ENCODE results near the gene FOXD4. TPM values are rescaled to one million over a fixed set of nuclear protein-coding genes. Genes with fewer than 3 reads are reported as not detected.

The FOXD4 gene
- 0.17 TPM in 1 of 2 replicates, not detected in the other for total RNA-seq

DNA sequence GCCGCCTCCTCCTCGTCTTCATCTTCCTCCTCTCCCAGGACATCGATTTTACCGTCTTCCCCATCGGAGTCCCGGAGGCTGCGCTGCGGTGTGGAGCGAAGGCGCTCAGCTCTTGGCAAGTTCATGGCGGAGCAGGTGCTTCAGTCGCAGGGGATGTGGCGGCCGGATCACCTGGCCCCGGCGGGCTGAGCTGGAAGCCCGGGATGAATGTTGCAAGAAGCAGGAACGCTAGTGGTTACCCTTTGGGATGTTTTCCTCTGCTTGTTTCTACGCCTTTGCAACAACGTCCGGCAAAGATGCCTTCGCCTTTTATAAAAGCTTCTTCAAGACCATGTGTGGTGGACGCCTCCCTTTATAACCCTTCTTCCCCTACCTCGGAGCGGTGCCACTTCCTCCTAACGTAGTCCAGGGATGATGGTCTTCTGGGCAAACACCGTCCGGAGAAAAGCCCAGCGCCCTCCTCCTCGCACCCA, at the start of gene FOXD4:
TSS of gene FOXD4 (minus strand) at position 423 of the 473 bp plus-strand sequence. CDS start at position 125, 298 bp downstream.

Other genes with a start within 250 kb of the FOXD4 start
- gene WASHC1, start 89.0 kb downstream of the FOXD4 start, total RNA-seq, result 5.4 and 10.3 TPM in 2 replicates
- 12.1 and 50.9 TPM in 2 replicates for gene ZNG1A, start 60.6 kb upstream of the FOXD4 start, total RNA-seq
- gene DOCK8, start 96.4 kb upstream of the FOXD4 start, total RNA-seq, result 0.44 and 0.66 TPM in 2 replicates

All from smooth muscle cell of trachea (primary cell).